ENCODE results near the gene SUPT5H. TPM values are rescaled to one million over a fixed set of nuclear protein-coding genes. Genes with fewer than 3 reads are reported as not detected.

Gene SUPT5H
- total RNA-seq, 1 donor from 2014 or later = 142 TPM

GRCh38 chr19:39517432-39517831 lies 72.0 kb downstream of the SUPT5H start:
- Mint-ChIP-seq H3K4me1 (ENCODE audit: unreplicated experiment) (peaks cover 10% of the 10 kb centered on the region), H3K36me3 (peaks cover 3% of the 10 kb centered on the region), H3K27me3 (peaks cover 56% of the 10 kb centered on the region), H3K27ac (no peak overlapping the region), H3K9me3 (no peaks in the 10 kb centered on the region), H3K4me3 (peak overlapping the region; percentile 42)
- no peak for TF ChIP-seq CTCF (conservative IDR thresholded peaks at IDR 0.05)
- no peak for DNase-seq (ENCODE audit: extremely low spot score, unreplicated experiment)

DNA sequence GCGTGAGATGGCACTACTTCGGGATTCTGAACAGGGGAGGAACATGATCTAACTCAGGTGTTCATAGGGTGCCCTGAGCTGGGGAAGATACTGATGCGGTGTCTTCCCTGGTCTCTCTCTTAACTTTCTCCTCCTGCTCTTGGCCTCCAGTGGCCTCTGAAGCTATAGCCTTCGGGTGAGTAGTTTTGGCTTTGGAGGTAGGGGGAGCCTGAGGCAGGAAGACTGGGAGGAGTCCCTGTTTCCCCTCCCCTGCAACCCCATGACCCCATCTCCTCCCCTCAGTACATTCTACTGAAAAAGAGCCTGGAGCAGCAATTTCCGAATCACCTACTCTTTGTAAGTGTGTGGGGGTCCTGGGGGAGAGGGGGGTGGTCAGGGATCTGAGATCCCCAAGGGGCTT lies 73.1 kb downstream of the SUPT5H start:
- peaks cover 3% of the 10 kb centered on the region for H3K36me3 Mint-ChIP-seq
- H3K9me3 Mint-ChIP-seq = no peaks in the 10 kb centered on the region
- peaks cover 10% of the 10 kb centered on the region for H3K4me1 Mint-ChIP-seq (ENCODE audit: unreplicated experiment)
- no peak for DNase-seq (ENCODE audit: extremely low spot score, unreplicated experiment)
- no peak overlapping the region for H3K4me3 Mint-ChIP-seq
- H3K27ac Mint-ChIP-seq = no peak overlapping the region
- no peak for TF ChIP-seq CTCF (conservative IDR thresholded peaks at IDR 0.05)
- H3K27me3 Mint-ChIP-seq = peaks cover 49% of the 10 kb centered on the region

DNA sequence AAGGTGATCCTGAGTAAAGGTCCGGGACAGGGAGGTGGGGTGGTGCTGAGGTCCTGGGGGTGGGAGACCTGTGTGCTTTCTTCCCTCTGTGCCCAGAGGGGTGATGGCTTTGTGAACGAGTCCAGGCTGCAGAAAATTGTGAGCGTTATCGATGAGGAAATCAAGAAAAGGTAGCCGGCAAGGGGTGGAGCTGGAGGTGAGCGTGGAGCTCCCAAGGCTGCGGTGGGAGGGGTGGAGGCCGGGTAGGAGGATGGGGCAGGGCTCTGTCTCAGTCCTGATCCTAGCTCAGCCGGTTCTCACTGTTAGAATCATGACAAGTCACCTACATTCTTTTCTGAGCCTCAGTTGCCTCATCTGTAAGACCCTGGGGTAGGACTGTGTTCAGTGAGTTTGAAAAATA lies 73.6 kb downstream of the SUPT5H start:
- peaks cover 44% of the 10 kb centered on the region for H3K27me3 Mint-ChIP-seq
- DNase-seq (ENCODE audit: extremely low spot score, unreplicated experiment) = no peak
- H3K27ac Mint-ChIP-seq = no peak overlapping the region

GRCh38 chr19:39520541-39521484 lies 75.4 kb downstream of the SUPT5H start:
- Mint-ChIP-seq H3K27ac (no peak overlapping the region), H3K27me3 (peaks cover 27% of the 10 kb centered on the region), H3K36me3 (peaks cover 6% of the 10 kb centered on the region), H3K4me1 (ENCODE audit: unreplicated experiment) (peaks cover 7% of the 10 kb centered on the region), H3K9me3 (no peaks in the 10 kb centered on the region), H3K4me3 (no peak overlapping the region)
- no peak for TF ChIP-seq CTCF (conservative IDR thresholded peaks at IDR 0.05)
- no peak for DNase-seq (ENCODE audit: extremely low spot score, unreplicated experiment)

More for the DNA sequence above, 73.6 kb downstream of the SUPT5H start:
- Mint-ChIP-seq H3K4me1 (ENCODE audit: unreplicated experiment) (peaks cover 10% of the 10 kb centered on the region), H3K9me3 (no peaks in the 10 kb centered on the region), H3K36me3 (peaks cover 3% of the 10 kb centered on the region), H3K4me3 (no peak overlapping the region)
- TF ChIP-seq CTCF (conservative IDR thresholded peaks at IDR 0.05) = no peak

DNA sequence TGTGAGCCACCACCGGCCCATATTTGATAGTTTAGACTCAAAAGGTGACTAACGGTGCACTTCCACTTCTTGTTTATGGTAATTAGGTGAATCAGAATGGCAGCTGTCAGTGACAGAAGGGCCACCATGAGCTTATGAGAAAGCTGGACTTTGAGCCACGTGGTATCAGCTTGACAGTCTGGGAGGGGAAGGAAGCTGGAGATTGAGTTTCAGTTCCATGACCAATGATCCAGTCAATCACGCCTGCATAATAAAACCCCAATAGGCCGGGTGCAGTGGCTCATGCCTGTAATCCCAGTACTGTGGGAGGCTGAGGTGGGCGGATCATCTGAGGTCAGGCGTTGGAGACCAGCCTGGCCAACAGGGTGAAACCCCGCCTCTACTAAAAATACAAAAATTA lies 79.1 kb downstream of the SUPT5H start:
- Mint-ChIP-seq H3K4me3 (no peak overlapping the region), H3K36me3 (peaks cover 7% of the 10 kb centered on the region), H3K4me1 (ENCODE audit: unreplicated experiment) (no peaks in the 10 kb centered on the region), H3K9me3 (no peaks in the 10 kb centered on the region), H3K27ac (no peak overlapping the region), H3K27me3 (no peaks in the 10 kb centered on the region)
- no peak for TF ChIP-seq CTCF (conservative IDR thresholded peaks at IDR 0.05)
- DNase-seq (ENCODE audit: extremely low spot score, unreplicated experiment) = no peak

All from type B pancreatic cell (in vitro differentiated cells).